ENCODE results near the gene TEKT2.
A peak's percentile ranks its signal among the peaks of the same experiment; 100 is the strongest.

TEKT2 gene

GRCh38 chr1:36109041-36109679 is 25.3 kb downstream of the TEKT2 start:
- H3K9ac ChIP-seq (ENCODE audit: low read length): no peak overlapping the region

GRCh38 chr1:36111151-36111550 is 27.3 kb downstream of the TEKT2 start:
- Histone ChIP-seq H3K27ac (ENCODE audit: low read depth, low read length) (no peak overlapping the region), H3K4me1 (ENCODE audit: control insufficient read depth, insufficient read depth, low read length) (peaks cover 14% of the 10 kb centered on the region; the same call in 1 of the 2 replicates), H3K9ac (ENCODE audit: low read length) (no peak overlapping the region), H3K4me3 (ENCODE audit: low read depth, low read length) (no peak overlapping the region), H3K36me3 (ENCODE audit: control insufficient read depth, insufficient read depth, low read length) (no peaks in the 10 kb centered on the region), H3K27me3 (ENCODE audit: control insufficient read depth, insufficient read depth, low read length) (no peaks in the 10 kb centered on the region), H3K9me3 (ENCODE audit: control insufficient read depth, insufficient read depth, low read depth, low read length) (no peaks in the 10 kb centered on the region)

More at GRCh38 chr1:36109041-36109679, 25.3 kb downstream of the TEKT2 start:
- Histone ChIP-seq H3K27me3 (ENCODE audit: control insufficient read depth, insufficient read depth, low read length) (no peaks in the 10 kb centered on the region), H3K4me1 (ENCODE audit: control insufficient read depth, insufficient read depth, low read length) (peaks cover 3% of the 10 kb centered on the region; the same call in 1 of the 2 replicates), H3K36me3 (ENCODE audit: control insufficient read depth, insufficient read depth, low read length) (no peaks in the 10 kb centered on the region), H3K27ac (ENCODE audit: low read depth, low read length) (peak overlapping the region; percentile 15; the same call in 1 of the 2 replicates), H3K9me3 (ENCODE audit: control insufficient read depth, insufficient read depth, low read depth, low read length) (no peaks in the 10 kb centered on the region), H3K4me3 (ENCODE audit: low read depth, low read length) (no peak overlapping the region)

GRCh38 chr1:36112823-36113222 is 28.9 kb downstream of the TEKT2 start:
- Histone ChIP-seq H3K9me3 (ENCODE audit: control insufficient read depth, insufficient read depth, low read depth, low read length) (no peaks in the 10 kb centered on the region), H3K36me3 (ENCODE audit: control insufficient read depth, insufficient read depth, low read length) (no peaks in the 10 kb centered on the region), H3K4me3 (ENCODE audit: low read depth, low read length) (no peak overlapping the region), H3K27me3 (ENCODE audit: control insufficient read depth, insufficient read depth, low read length) (no peaks in the 10 kb centered on the region), H3K9ac (ENCODE audit: low read length) (no peak overlapping the region), H3K27ac (ENCODE audit: low read depth, low read length) (no peak overlapping the region), H3K4me1 (ENCODE audit: control insufficient read depth, insufficient read depth, low read length) (peaks cover 14% of the 10 kb centered on the region; the same call in 1 of the 2 replicates)

- no peak overlapping the region for H3K9ac ChIP-seq (ENCODE audit: low read length)
- H3K9me3 ChIP-seq (ENCODE audit: control insufficient read depth, insufficient read depth, low read depth, low read length): no peaks in the 10 kb centered on the region
- H3K4me3 ChIP-seq (ENCODE audit: low read depth, low read length): no peak overlapping the region
- H3K4me1 ChIP-seq (ENCODE audit: control insufficient read depth, insufficient read depth, low read length): peaks cover 18% of the 10 kb centered on the region
- H3K27me3 ChIP-seq (ENCODE audit: control insufficient read depth, insufficient read depth, low read length): no peaks in the 10 kb centered on the region
- no peak overlapping the region for H3K27ac ChIP-seq (ENCODE audit: low read depth, low read length)
- H3K36me3 ChIP-seq (ENCODE audit: control insufficient read depth, insufficient read depth, low read length): no peaks in the 10 kb centered on the region
These were observed 30.5 kb downstream of the TEKT2 start for GRCh38 chr1:36114371-36114770.

GRCh38 chr1:36115200-36115669 is 31.3 kb downstream of the TEKT2 start:
- Histone ChIP-seq H3K36me3 (ENCODE audit: control insufficient read depth, insufficient read depth, low read length) (no peaks in the 10 kb centered on the region), H3K27me3 (ENCODE audit: control insufficient read depth, insufficient read depth, low read length) (no peaks in the 10 kb centered on the region), H3K4me3 (ENCODE audit: low read depth, low read length) (no peak overlapping the region), H3K4me1 (ENCODE audit: control insufficient read depth, insufficient read depth, low read length) (peaks cover 18% of the 10 kb centered on the region), H3K9ac (ENCODE audit: low read length) (no peak overlapping the region), H3K27ac (ENCODE audit: low read depth, low read length) (no peak overlapping the region), H3K9me3 (ENCODE audit: control insufficient read depth, insufficient read depth, low read depth, low read length) (no peaks in the 10 kb centered on the region)

- Histone ChIP-seq H3K27me3 (ENCODE audit: control insufficient read depth, insufficient read depth, low read length) (no peaks in the 10 kb centered on the region), H3K9ac (ENCODE audit: low read length) (no peak overlapping the region)
These were observed 32.0 kb downstream of the TEKT2 start for GRCh38 chr1:36115931-36116330.

GRCh38 chr1:36116901-36117300 is 33.0 kb downstream of the TEKT2 start:
- Histone ChIP-seq H3K27me3 (ENCODE audit: control insufficient read depth, insufficient read depth, low read length) (peaks cover 1% of the 10 kb centered on the region; the same call in 1 of the 2 replicates), H3K27ac (ENCODE audit: low read depth, low read length) (no peak overlapping the region), H3K4me1 (ENCODE audit: control insufficient read depth, insufficient read depth, low read length) (peaks cover 18% of the 10 kb centered on the region)

More at GRCh38 chr1:36115931-36116330, 32.0 kb downstream of the TEKT2 start:
- H3K4me3 ChIP-seq (ENCODE audit: low read depth, low read length): no peak overlapping the region
- no peak overlapping the region for H3K27ac ChIP-seq (ENCODE audit: low read depth, low read length)
- H3K9me3 ChIP-seq (ENCODE audit: control insufficient read depth, insufficient read depth, low read depth, low read length): no peaks in the 10 kb centered on the region
- peaks cover 18% of the 10 kb centered on the region for H3K4me1 ChIP-seq (ENCODE audit: control insufficient read depth, insufficient read depth, low read length)
- H3K36me3 ChIP-seq (ENCODE audit: control insufficient read depth, insufficient read depth, low read length): no peaks in the 10 kb centered on the region

GRCh38 chr1:36118447-36119204 is 34.7 kb downstream of the TEKT2 start:
- Histone ChIP-seq H3K36me3 (ENCODE audit: control insufficient read depth, insufficient read depth, low read length) (no peaks in the 10 kb centered on the region), H3K27ac (ENCODE audit: low read depth, low read length) (no peak overlapping the region), H3K4me1 (ENCODE audit: control insufficient read depth, insufficient read depth, low read length) (peaks cover 18% of the 10 kb centered on the region), H3K27me3 (ENCODE audit: control insufficient read depth, insufficient read depth, low read length) (peaks cover 18% of the 10 kb centered on the region), H3K4me3 (ENCODE audit: low read depth, low read length) (no peak overlapping the region), H3K9ac (ENCODE audit: low read length) (no peak overlapping the region), H3K9me3 (ENCODE audit: control insufficient read depth, insufficient read depth, low read depth, low read length) (no peaks in the 10 kb centered on the region)

More at GRCh38 chr1:36116901-36117300, 33.0 kb downstream of the TEKT2 start:
- Histone ChIP-seq H3K36me3 (ENCODE audit: control insufficient read depth, insufficient read depth, low read length) (no peaks in the 10 kb centered on the region), H3K9ac (ENCODE audit: low read length) (no peak overlapping the region), H3K4me3 (ENCODE audit: low read depth, low read length) (no peak overlapping the region), H3K9me3 (ENCODE audit: control insufficient read depth, insufficient read depth, low read depth, low read length) (no peaks in the 10 kb centered on the region)

- Histone ChIP-seq H3K9me3 (ENCODE audit: control insufficient read depth, insufficient read depth, low read depth, low read length) (no peaks in the 10 kb centered on the region), H3K27ac (ENCODE audit: low read depth, low read length) (no peak overlapping the region), H3K4me1 (ENCODE audit: control insufficient read depth, insufficient read depth, low read length) (peaks cover 18% of the 10 kb centered on the region), H3K27me3 (ENCODE audit: control insufficient read depth, insufficient read depth, low read length) (peaks cover 27% of the 10 kb centered on the region), H3K36me3 (ENCODE audit: control insufficient read depth, insufficient read depth, low read length) (no peaks in the 10 kb centered on the region), H3K4me3 (ENCODE audit: low read depth, low read length) (no peak overlapping the region), H3K9ac (ENCODE audit: low read length) (no peak overlapping the region)
These were observed 35.6 kb downstream of the TEKT2 start for GRCh38 chr1:36119456-36119855.

GRCh38 chr1:36122062-36123030 is 38.5 kb downstream of the TEKT2 start:
- Histone ChIP-seq H3K27me3 (ENCODE audit: control insufficient read depth, insufficient read depth, low read length) (peaks cover 46% of the 10 kb centered on the region), H3K9ac (ENCODE audit: low read length) (no peak overlapping the region), H3K27ac (ENCODE audit: low read depth, low read length) (no peak overlapping the region), H3K4me3 (ENCODE audit: low read depth, low read length) (no peak overlapping the region), H3K9me3 (ENCODE audit: control insufficient read depth, insufficient read depth, low read depth, low read length) (no peaks in the 10 kb centered on the region), H3K4me1 (ENCODE audit: control insufficient read depth, insufficient read depth, low read length) (peaks cover 17% of the 10 kb centered on the region), H3K36me3 (ENCODE audit: control insufficient read depth, insufficient read depth, low read length) (no peaks in the 10 kb centered on the region)
